ENCODE results near the gene RGS7.
"Not testable (repeated sequence)": the region's sequence is repeated elsewhere in the genome, so short reads cannot be mapped to it uniquely, and the experiment has no call there.

The RGS7 gene

GRCh38 chr1:241332037-241332409 is 25.0 kb downstream of the RGS7 start:
- no peak for DNase-seq (ENCODE audit: low read depth)

- DNase-seq (ENCODE audit: low read depth): no peak
Observed at GRCh38 chr1:241331328-241332036, 25.5 kb downstream of the RGS7 start.

GRCh38 chr1:241330619-241331327 is 26.2 kb downstream of the RGS7 start:
- no peak for DNase-seq (ENCODE audit: low read depth)

- DNase-seq (ENCODE audit: low read depth): no peak
Observed at GRCh38 chr1:241325456-241325855, 31.5 kb downstream of the RGS7 start.

DNA sequence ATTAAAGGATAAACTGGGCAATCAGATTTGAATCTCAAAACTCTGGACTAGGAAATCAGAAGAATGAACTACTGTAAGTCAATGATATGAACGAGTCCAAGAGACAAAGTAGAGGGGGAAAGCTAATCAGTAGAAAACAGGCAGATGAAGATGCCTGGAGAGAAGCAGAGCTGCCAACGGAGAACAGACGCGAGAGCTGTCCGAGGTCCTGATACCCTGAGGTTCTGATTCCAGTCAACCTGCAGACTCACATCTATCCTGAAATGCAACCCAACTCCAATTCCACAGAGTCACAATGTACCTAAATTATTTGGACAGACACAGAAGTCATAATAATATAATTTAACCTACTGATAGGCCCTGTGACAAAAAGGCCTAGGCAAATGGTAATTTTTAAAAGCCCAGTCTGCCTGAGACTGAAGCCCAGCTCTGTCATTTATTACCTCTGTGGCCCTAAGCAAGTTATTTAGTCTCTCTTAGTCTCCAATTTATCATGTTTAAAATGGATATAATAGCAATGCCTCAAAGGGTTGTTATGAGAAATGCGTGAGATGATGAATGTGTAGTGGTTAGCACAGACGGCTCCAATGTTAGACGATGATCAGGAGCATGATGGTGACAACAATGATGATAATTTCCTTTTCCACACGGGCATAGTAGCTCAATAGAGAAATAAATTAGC is 33.4 kb downstream of the RGS7 start:
- no peak for DNase-seq (ENCODE audit: low read depth)

GRCh38 chr1:241317676-241318075 is 39.3 kb downstream of the RGS7 start:
- DNase-seq (ENCODE audit: low read depth): no peak

GRCh38 chr1:241316372-241316771 is 40.6 kb downstream of the RGS7 start:
- no peak for DNase-seq (ENCODE audit: low read depth)

DNA sequence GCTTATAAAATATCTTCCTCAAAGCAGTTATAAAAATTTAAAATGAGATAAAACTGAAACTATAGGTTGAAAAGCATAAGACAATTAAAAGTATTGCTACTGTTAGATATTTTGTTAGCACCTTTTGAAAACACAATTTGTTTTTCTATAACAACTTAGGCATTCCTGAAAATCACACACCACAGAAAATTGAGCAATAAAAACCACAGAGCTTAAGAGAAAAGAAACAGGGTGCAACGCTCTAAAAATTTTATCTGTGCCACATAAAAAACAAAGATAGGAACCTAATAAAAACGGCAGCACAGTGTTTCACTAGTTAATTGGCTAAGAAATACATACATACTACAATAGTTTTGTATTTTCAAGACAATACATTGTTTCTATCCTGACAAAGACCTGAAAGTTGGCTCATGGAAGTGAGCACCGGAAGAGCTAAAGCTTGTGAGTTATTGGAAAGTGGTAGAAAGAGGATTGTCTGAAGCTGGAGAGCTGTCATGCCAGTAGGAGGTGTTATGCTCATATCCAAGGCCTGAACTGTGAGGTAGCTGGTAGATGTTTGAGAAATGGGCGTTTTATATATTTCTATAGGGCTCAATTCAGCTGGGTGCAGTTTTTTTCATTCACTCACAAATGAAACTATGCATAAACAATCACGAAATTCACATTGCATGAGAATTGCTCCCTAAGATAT is 45.8 kb downstream of the RGS7 start:
- DNase-seq (ENCODE audit: low read depth): no peak

DNA sequence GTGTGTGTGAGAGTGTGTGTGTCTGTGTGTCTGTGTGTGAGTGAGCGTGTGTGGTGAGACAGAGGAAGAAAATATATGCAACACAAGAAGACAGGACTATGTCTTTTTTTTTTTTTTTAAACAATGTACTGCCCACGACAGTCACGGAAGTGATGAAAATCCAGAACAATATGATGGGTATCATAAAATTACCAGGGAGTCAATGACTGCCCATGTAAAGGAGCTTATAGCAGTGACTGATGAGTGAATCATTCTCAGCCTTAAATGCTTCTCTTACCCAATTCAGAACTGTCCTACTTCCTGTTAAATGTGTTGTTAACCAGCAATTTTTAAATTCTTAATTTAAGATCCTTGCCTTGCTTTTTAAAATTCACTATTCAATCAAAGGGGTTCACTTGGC is 46.6 kb downstream of the RGS7 start:
- no peak for DNase-seq (ENCODE audit: low read depth)

- DNase-seq (ENCODE audit: low read depth): no peak
Observed at GRCh38 chr1:241309651-241310050, 47.4 kb downstream of the RGS7 start.

- no peak for DNase-seq (ENCODE audit: low read depth)
Observed at GRCh38 chr1:241308471-241308870, 48.5 kb downstream of the RGS7 start.

- DNase-seq (ENCODE audit: low read depth): no peak
Observed at GRCh38 chr1:241308011-241308410, 49.0 kb downstream of the RGS7 start.

DNA sequence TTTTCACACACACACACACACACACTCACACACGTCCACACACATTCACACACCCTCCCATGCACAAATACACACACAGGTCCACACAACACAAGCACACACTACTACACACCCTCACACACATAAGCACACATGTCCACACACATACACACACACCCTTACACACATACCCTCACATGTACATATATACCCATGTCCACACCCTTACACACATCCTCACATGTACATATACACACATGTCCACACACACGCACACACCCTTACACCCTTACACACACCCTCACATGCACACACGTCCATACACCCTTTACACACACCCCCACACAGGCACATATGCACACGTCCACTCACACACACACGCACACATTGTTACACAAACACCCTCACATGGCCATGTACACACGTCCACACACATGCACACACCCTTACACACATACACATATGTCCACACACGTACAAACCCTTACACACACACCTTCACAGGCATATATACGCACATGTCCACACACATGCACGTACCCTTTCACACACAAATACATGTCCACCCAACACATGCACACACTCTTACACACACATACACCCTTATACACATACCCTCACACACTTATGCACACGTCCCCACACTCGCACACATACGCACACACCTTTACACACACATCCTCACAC is 50.7 kb downstream of the RGS7 start:
- DNase-seq (ENCODE audit: low read depth): no peak

DNA sequence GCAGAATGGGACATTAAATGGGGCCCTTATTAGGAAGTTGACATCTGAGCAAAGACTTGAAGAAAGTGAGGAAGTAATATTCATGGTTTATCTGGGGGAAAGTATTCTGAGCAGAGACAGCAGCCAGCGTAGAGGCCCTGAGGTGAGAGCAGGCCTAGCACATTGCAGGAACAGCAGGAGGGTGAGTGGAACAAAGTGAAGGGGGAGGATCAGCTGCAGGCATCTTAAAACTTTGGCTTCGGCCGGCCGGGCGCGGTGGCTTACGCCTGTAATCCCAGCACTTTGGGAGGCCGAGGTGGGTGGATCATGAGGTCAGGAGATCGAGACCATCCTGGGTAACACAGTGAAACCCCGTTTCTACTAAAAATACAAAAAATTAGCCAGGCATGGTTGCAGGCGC is 55.0 kb downstream of the RGS7 start:
- DNase-seq (ENCODE audit: low read depth): not testable (repeated sequence)

DNA sequence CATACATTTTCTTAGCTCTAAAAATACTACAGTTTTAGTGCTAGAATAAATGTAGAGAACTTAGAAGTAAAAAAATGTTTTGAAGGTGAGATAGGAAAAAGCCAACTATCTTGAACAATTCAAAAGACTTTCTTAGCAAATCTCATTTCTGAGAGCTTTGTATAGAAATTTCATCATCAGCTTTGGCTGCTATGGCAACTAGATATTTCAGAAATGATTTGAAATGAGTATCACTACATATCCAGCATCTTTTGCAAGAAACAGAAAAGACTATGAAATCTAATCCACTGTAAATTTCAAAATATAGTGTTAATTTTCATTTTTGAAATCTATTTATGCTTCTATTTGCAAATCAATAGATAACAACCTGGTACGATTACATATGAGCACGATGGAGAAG is 57.7 kb downstream of the RGS7 start:
- DNase-seq (ENCODE audit: low read depth): no peak

DNA sequence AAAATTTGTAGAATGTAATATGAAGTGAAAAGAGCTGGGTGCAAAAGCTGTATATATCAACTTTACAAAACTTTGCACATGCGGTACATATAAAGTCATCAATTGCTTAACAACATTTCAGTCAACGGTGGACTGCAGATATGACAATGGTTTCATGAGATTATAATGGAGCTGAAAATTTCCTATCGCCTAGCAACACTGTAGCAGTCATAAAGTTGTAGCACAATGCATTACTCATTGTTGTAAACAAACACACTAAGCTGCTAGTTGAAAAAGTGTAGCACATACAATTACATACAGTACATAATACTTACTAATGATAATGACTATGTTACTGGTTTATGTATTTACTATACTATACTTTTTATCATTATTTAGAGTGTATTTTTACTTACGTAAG is 64.0 kb downstream of the RGS7 start:
- DNase-seq (ENCODE audit: low read depth): no peak

GRCh38 chr1:241291548-241291947 is 65.5 kb downstream of the RGS7 start:
- not testable (repeated sequence) for DNase-seq (ENCODE audit: low read depth)

- DNase-seq (ENCODE audit: low read depth): no peak
Observed at GRCh38 chr1:241286486-241286885, 70.5 kb downstream of the RGS7 start.

GRCh38 chr1:241276391-241276790 is 80.6 kb downstream of the RGS7 start:
- no peak for DNase-seq (ENCODE audit: low read depth)

DNA sequence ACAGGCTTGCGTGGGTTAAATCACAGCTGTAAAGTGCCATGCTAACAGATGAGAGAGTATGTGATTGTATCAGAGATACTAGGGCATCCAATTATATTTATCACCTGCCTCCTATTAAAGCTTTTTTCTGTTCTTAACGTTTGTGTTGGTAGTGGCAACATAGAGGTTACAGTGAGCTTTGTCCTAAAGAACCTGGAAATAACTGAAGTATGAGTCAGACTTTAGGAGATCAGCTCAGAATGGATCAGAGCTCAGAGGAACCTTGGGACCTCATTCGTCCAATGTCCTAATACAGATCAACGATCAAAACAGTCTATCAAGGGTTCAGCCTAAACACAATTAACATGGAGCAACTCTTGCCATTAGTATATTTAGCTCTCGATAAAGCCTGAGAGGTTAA is 81.0 kb downstream of the RGS7 start:
- no peak for DNase-seq (ENCODE audit: low read depth)

DNA sequence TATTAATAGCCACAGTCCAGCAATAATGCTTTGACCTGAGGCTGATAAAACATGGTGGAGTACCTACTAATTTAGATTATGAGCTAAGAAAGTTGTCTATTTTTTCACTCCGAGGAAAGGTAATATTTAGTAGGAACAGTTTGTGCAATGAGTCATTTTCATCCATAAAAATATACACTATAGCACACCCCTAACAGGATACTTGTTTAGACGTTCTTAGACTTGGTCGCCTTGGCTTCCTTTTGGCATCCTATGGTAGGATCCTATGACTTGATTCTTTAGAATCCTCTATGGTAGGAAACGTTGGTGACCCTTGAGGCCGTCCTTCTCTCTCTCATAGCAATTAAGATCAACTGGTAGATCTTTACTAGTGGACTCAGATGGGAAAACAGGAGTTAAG is 81.8 kb downstream of the RGS7 start:
- DNase-seq (ENCODE audit: low read depth): no peak

DNA sequence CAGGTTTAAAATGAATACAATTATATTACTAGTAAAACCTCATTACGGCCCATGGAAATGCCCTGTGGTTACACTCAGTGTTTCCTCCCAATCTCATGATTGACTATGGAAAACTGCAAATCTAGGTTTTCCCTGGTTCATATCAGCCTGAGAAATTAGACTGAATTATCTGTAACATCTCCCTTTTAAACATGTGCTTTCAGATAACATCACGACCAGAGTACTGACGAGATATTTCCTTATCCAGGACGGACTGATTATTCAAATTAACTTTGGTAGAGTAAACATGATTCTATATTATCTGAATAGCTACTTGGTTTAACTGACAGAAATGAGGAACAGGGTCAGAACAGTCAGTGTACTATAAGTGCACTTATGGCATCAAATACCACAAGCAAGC is 82.3 kb downstream of the RGS7 start:
- no peak for DNase-seq (ENCODE audit: low read depth)

Measured in T follicular helper cell (primary cell).